ENCODE results near the gene CAB39. TPM values are rescaled to one million over a fixed set of nuclear protein-coding genes. Genes with fewer than 3 reads are reported as not detected.

Gene CAB39
- total and polyA plus RNA-seq, 2 of the 8 experiments (the other 6 are each of a cell fraction or from before 2014, with no cell fraction given), result 16.4 to 50.5 TPM

GRCh38 chr2:230678018-230678417 lies 34.6 kb upstream of the CAB39 start (continued):
- TF ChIP-seq CHD7 (IDR thresholded peaks at IDR 0.05; ENCODE audit: insufficient replicate concordance, low read length) (no peak), KDM4A (IDR thresholded peaks at IDR 0.05; ENCODE audit: low read depth, low read length, severe bottlenecking) (no peak), TBP (IDR thresholded peaks at IDR 0.05; ENCODE audit: low read depth, low read length) (no peak), TAF7 (optimal IDR thresholded peaks at IDR 0.05; ENCODE audit: borderline replicate concordance, low read depth, low read length) (no peak), CBX5 (IDR thresholded peaks at IDR 0.05; ENCODE audit: low read depth, low read length) (no peak), JUN (IDR thresholded peaks at IDR 0.05; ENCODE audit: low read depth, low read length) (no peak), RXRA (IDR thresholded peaks at IDR 0.05; ENCODE audit: insufficient read depth, low read depth, low read length) (no peak), MAFK (IDR thresholded peaks at IDR 0.05; ENCODE audit: low read depth, low read length) (no peak)

All from H1 (cell line).